H9 (cell line): Measurements from ENCODE around the gene PROM1. TPM values are rescaled to one million over a fixed set of nuclear protein-coding genes. Genes with fewer than 3 reads are reported as not detected.

Source experiments
- DNase-seq: peaks from one replicate; pipeline ENCODE4 v3.0.0-alpha.2; 2017
- H2AFZ ChIP-seq: one replicate; pipeline ENCODE4 v1.6.1; 2013; ENCODE audit warnings: mild to moderate bottlenecking, low read length, control low read depth, moderate library complexity
- H2AK5ac ChIP-seq: 2 replicates; pipeline ENCODE4 v1.6.1; 2013; ENCODE audit warnings: low read length, control low read depth, mixed read lengths; ENCODE audit not compliant: insufficient read length
- H2BK120ac ChIP-seq: one replicate; pipeline ENCODE4 v1.6.1; 2013; ENCODE audit warnings: low read depth, mild to moderate bottlenecking, low read length, control low read depth, inconsistent platforms; ENCODE audit not compliant: poor library complexity, severe bottlenecking
- H2BK12ac ChIP-seq: 2 replicates; pipeline ENCODE4 v1.6.1; 2013; ENCODE audit warnings: low read length, control low read depth, mixed read lengths, low read depth; ENCODE audit not compliant: insufficient read length
- H2BK15ac ChIP-seq: 2 replicates; pipeline ENCODE4 v1.6.1; 2013; ENCODE audit warnings: low read depth, low read length, control low read depth
- H2BK20ac ChIP-seq: one replicate; pipeline ENCODE4 v1.6.1; 2013; ENCODE audit warnings: low read depth, mild to moderate bottlenecking, low read length, control low read depth, inconsistent platforms; ENCODE audit not compliant: poor library complexity, severe bottlenecking
- H2BK5ac ChIP-seq: 2 replicates; pipeline ENCODE4 v1.6.1; 2013; ENCODE audit warnings: low read length, control low read depth, mixed read lengths; ENCODE audit not compliant: insufficient read length
- H3K14ac ChIP-seq: 2 replicates; pipeline ENCODE4 v1.6.1; 2013; ENCODE audit warnings: low read length, control low read depth; ENCODE audit not compliant: insufficient read depth
- H3K18ac ChIP-seq: 2 replicates; pipeline ENCODE4 v1.6.1; 2013; ENCODE audit warnings: low read depth, mild to moderate bottlenecking, mixed read lengths, low read length, control low read depth; ENCODE audit not compliant: insufficient read length
- H3K23ac ChIP-seq: 2 replicates; pipeline ENCODE4 v1.6.1; 2013; ENCODE audit warnings: low read length, control low read depth, mixed read lengths, low read depth; ENCODE audit not compliant: insufficient read length
- H3K23me2 ChIP-seq: 2 replicates; pipeline ENCODE4 v1.6.1; 2013; ENCODE audit warnings: low read depth, mild to moderate bottlenecking, mixed read lengths, low read length, control low read depth; ENCODE audit not compliant: insufficient read length, poor library complexity, severe bottlenecking
- H3K27ac ChIP-seq: 2 replicates; pipeline ENCODE4 v1.5.1; 2013; ENCODE audit warnings: low read length, control low read depth, mixed read lengths, low read depth; ENCODE audit not compliant: insufficient read length
- H3K27me3 ChIP-seq: 2 replicates; pipeline ENCODE4 v1.6.1; 2013; ENCODE audit warnings: low read length, control low read depth, inconsistent platforms; ENCODE audit not compliant: insufficient read depth
- H3K4ac ChIP-seq: 2 replicates; pipeline ENCODE4 v1.6.1; 2013; ENCODE audit warnings: low read depth, mild to moderate bottlenecking, control low read depth, inconsistent platforms, low read length, moderate library complexity
- H3K4me1 ChIP-seq: 2 replicates; pipeline ENCODE4 v1.6.1; 2013; ENCODE audit warnings: low read length, control low read depth, inconsistent platforms; ENCODE audit not compliant: insufficient read depth
- H3K4me2 ChIP-seq: 2 replicates; pipeline ENCODE4 v1.6.1; 2013; ENCODE audit warnings: low read length, control low read depth, mixed read lengths; ENCODE audit not compliant: insufficient read length, insufficient read depth
- H3K56ac ChIP-seq: 2 replicates; pipeline ENCODE4 v1.6.1; 2013; ENCODE audit warnings: low read depth, mild to moderate bottlenecking, mixed read lengths, low read length, control low read depth; ENCODE audit not compliant: insufficient read length
- H3K79me1 ChIP-seq: 2 replicates; pipeline ENCODE4 v1.6.1; 2013; ENCODE audit warnings: low read depth, mild to moderate bottlenecking, moderate library complexity, low read length, control low read depth, inconsistent platforms; ENCODE audit not compliant: insufficient read depth, poor library complexity, severe bottlenecking
- H3K79me2 ChIP-seq: 2 replicates; pipeline ENCODE4 v1.6.1; 2013; ENCODE audit warnings: low read length, control low read depth, inconsistent platforms; ENCODE audit not compliant: insufficient read depth
- H3K9ac ChIP-seq: 2 replicates; pipeline ENCODE4 v1.6.1; 2013; ENCODE audit warnings: low read length, control low read depth, mixed read lengths; ENCODE audit not compliant: insufficient read length; ENCODE audit errors: extremely low read depth
- H3K9me3 ChIP-seq: one replicate; pipeline ENCODE4 v1.6.1; 2013; ENCODE audit warnings: low read depth, low read length, inconsistent platforms; ENCODE audit not compliant: control insufficient read depth
- H3T11ph ChIP-seq: one replicate; pipeline ENCODE4 v1.6.1; 2013; ENCODE audit warnings: mild to moderate bottlenecking, low read length, control low read depth, inconsistent platforms
- H4K20me1 ChIP-seq: one replicate; pipeline ENCODE4 v1.6.1; 2013; ENCODE audit not compliant: control insufficient read depth, insufficient read length, insufficient read depth
- H4K5ac ChIP-seq: 2 replicates; pipeline ENCODE4 v1.6.1; 2013; ENCODE audit warnings: low read depth, mild to moderate bottlenecking, mixed read lengths, low read length, control low read depth; ENCODE audit not compliant: insufficient read length
- H4K8ac ChIP-seq: replicated peaks from 2 replicates; pipeline ENCODE4 v1.6.1; 2013; ENCODE audit warnings: low read length, control low read depth, mixed read lengths, low read depth; ENCODE audit not compliant: insufficient read length
- H4K91ac ChIP-seq: 2 replicates; pipeline ENCODE4 v1.6.1; 2013; ENCODE audit warnings: low read depth, mild to moderate bottlenecking, moderate library complexity, mixed read lengths, low read length, control low read depth; ENCODE audit not compliant: insufficient read length
- H3K27ac Mint-ChIP-seq, 3 experiments: 2 replicates in 2 of 3; 3 replicates in 1 of 3; pipeline ENCODE4 v1.8.0; 2020 to 2021; ENCODE audit warnings: mixed read lengths in 3 of 3, mild to moderate bottlenecking in 1 of 3, moderate library complexity in 1 of 3
- H3K27me3 Mint-ChIP-seq: 2 replicates; pipeline ENCODE4 v1.8.0; 2021; ENCODE audit warnings: low read depth, mild to moderate bottlenecking, moderate library complexity, mixed read lengths
- H3K36me3 Mint-ChIP-seq, 3 experiments: 2 replicates in 2 of 3; 3 replicates in 1 of 3; pipeline ENCODE4 v1.8.0; 2020 to 2021; ENCODE audit warnings: low read depth in 3 of 3, mixed read lengths in 3 of 3; ENCODE audit not compliant: insufficient read depth in 1 of 3
- H3K4me1 Mint-ChIP-seq, 2 experiments: 2 replicates each; pipeline ENCODE4 v1.8.0; 2020; ENCODE audit warnings: mixed read lengths in 2 of 2
- H3K4me3 Mint-ChIP-seq, 2 experiments: 2 replicates in 1 of 2; 3 replicates in 1 of 2; pipeline ENCODE4 v1.8.0; 2020 to 2021; ENCODE audit warnings: mild to moderate bottlenecking in 2 of 2, mixed read lengths in 2 of 2, moderate library complexity in 1 of 2
- H3K9me3 Mint-ChIP-seq, 2 experiments: 2 replicates in 1 of 2; 3 replicates in 1 of 2; pipeline ENCODE4 v1.8.0; 2020; ENCODE audit warnings: mild to moderate bottlenecking in 2 of 2, mixed read lengths in 2 of 2, moderate library complexity in 1 of 2
- whole genome bisulfite sequencing: extraction: QIAGEN DNeasy Blood & Tissue Kit; methylation state at CpG from one replicate; pipeline ENCODE4 v1.1.7; 2013; ENCODE audit warnings: missing lambda C conversion rate, low lambda C conversion rate, mixed read lengths; ENCODE audit not compliant: insufficient read length; ENCODE audit errors: extremely low coverage; 5-methylcytosine and 5-hydroxymethylcytosine counted together
- total RNA-seq: library from RNA; stranded (reverse); gene quantifications from 2 replicates; pipeline ENCODE4 v1.2.1, GENCODE V29; 2021
- TF ChIP-seq, protein P1 (sequence below): fragments of 200-600 bp; sonication (generic); conservative IDR thresholded peaks from 3 replicates; pipeline ENCODE4 v1.8.0; 2021; ENCODE audit warnings: antibody characterized with exemption, mild to moderate bottlenecking

The PROM1 gene
- total RNA-seq, 1 experiment from 2014 or later = 98.3 TPM

DNA sequence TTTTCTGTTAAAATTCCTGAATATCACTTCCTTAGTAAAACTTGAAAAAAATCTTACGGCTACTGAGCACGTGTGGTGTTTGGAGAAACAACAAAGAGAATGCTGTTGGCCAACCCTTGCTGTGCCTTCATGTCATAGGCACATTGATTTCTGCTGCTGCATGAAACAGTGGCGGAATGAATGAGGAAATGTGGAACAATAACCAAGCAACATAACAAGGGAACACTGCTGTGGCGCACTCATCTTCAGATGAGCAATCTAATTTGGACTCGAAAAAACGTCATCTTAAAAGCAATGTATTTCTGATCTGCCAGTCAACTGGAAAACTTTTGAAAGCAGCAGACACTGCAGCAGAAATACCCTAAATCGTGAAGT lies 51.4 kb downstream of the PROM1 start:
- Histone ChIP-seq H2AFZ (no peak overlapping the region), H3K4ac (no peak overlapping the region), H3K56ac (no peak overlapping the region), H3T11ph (no peak overlapping the region), H2BK120ac (no peak overlapping the region), H4K8ac (no peak overlapping the region), H4K91ac (no peak overlapping the region), H3K9me3 (no peaks in the 10 kb centered on the region), H3K79me2 (no peaks in the 10 kb centered on the region), H3K9ac (no peak overlapping the region), H2BK12ac (no peak overlapping the region), H4K5ac (no peak overlapping the region), H4K20me1 (peaks cover 2% of the 10 kb centered on the region), H3K4me1 (peaks cover 28% of the 10 kb centered on the region), H3K18ac (no peak overlapping the region), H2BK20ac (no peak overlapping the region), H3K27ac (no peak overlapping the region), H2AK5ac (no peak overlapping the region), H3K27me3 (peaks cover 2% of the 10 kb centered on the region; the same call in 1 of the 2 replicates), H3K23me2 (no peaks in the 10 kb centered on the region), H3K79me1 (no peaks in the 10 kb centered on the region), H3K23ac (no peak overlapping the region), H2BK5ac (no peak overlapping the region), H2BK15ac (no peak overlapping the region), H3K4me2 (no peak overlapping the region), H3K14ac (no peak overlapping the region)
- Mint-ChIP-seq H3K9me3 (no peaks in the 10 kb centered on the region), H3K4me1 (peaks cover 50 to 55% of the 10 kb centered on the region in 2 experiments), H3K36me3 (peaks cover 0 to 2% (median 2%) of the 10 kb centered on the region in 3 experiments; a peak in 3 of 7 replicates), H3K27ac (no peak overlapping the region), H3K27me3 (no peaks in the 10 kb centered on the region), H3K4me3 (no peak overlapping the region)
- no CpG with 5 or more reads among the region's 7 CpGs for WGBS
- TF ChIP-seq, protein P1, sequence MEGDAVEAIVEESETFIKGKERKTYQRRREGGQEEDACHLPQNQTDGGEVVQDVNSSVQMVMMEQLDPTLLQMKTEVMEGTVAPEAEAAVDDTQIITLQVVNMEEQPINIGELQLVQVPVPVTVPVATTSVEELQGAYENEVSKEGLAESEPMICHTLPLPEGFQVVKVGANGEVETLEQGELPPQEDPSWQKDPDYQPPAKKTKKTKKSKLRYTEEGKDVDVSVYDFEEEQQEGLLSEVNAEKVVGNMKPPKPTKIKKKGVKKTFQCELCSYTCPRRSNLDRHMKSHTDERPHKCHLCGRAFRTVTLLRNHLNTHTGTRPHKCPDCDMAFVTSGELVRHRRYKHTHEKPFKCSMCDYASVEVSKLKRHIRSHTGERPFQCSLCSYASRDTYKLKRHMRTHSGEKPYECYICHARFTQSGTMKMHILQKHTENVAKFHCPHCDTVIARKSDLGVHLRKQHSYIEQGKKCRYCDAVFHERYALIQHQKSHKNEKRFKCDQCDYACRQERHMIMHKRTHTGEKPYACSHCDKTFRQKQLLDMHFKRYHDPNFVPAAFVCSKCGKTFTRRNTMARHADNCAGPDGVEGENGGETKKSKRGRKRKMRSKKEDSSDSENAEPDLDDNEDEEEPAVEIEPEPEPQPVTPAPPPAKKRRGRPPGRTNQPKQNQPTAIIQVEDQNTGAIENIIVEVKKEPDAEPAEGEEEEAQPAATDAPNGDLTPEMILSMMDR = no peak
- DNase-seq = no peak
